ENCODE data around the gene RBM47.
A peak's percentile ranks its signal among the peaks of the same experiment; 100 is the strongest.

Gene RBM47

GRCh38 chr4:40585201-40585799 is 44.4 kb downstream of the RBM47 start:
- peak; percentile 43 for DNase-seq (ENCODE audit: low read depth)
- H3K4me3 ChIP-seq (ENCODE audit: low read length): no peak overlapping the region
- no peak for TF ChIP-seq CTCF (IDR thresholded peaks at IDR 0.05; ENCODE audit: insufficient read depth, low read depth, low read length, missing control alignments)

DNA sequence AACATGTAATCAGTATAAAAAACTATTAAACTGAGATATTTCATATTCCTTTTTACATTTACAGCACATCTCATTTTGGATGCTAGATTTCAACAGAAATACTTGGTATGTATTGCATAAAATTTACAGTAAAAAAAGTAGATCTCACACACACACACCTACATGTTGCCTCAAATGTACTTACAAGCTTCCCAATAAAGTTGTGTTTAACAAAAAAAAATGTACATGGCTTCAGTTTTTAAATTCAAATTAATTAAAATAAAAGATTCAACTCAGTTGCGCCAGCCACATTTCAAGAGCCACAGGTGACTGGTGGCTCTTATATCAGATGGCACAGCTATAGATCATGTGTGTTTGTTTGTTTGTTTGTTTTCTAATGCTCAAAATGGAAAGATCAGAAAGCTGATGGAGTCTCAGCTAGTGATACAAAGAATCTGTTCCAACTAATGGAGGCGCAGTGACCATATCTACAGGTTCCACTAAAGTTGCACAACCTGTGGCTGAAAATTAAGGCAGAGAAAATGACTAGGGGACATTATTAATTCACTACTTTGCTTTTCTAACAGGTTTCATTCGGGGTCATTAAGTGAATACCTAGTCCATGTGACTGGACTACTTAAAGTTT is 45.0 kb downstream of the RBM47 start:
- no peak for TF ChIP-seq CTCF (IDR thresholded peaks at IDR 0.05; ENCODE audit: insufficient read depth, low read depth, low read length, missing control alignments)
- no peak for DNase-seq (ENCODE audit: low read depth)
- H3K4me3 ChIP-seq (ENCODE audit: low read length): no peak overlapping the region

DNA sequence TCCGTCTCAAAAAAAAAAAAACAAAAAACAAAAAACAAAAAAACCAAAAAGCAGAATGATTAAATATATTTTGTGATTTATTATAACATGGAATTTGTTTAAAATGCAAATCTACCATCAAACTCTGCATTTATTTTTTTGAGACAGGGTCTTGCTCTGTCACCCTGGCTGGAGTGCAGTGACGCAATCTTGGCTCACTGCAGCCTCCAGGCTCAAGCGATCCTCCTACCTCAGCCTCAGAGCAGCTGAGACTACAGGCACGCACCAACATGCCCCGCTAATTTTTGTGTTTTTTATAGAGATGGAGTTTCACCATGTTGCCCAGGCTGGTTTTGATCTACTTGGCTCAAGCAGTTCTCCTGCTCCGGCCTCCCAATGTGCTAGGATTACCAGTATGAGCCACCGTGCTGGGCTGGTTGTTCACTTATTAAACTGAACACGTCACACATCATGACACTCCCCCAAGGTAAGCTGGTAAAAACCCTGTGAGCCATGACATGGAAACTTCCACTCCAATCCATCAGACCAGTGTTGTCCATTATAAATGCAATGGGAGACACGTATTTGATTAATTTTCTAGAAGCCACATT is 45.7 kb downstream of the RBM47 start:
- TF ChIP-seq CTCF (IDR thresholded peaks at IDR 0.05; ENCODE audit: insufficient read depth, low read depth, low read length, missing control alignments): no peak
- no peak for DNase-seq (ENCODE audit: low read depth)
- no peak overlapping the region for H3K4me3 ChIP-seq (ENCODE audit: low read length)

DNA sequence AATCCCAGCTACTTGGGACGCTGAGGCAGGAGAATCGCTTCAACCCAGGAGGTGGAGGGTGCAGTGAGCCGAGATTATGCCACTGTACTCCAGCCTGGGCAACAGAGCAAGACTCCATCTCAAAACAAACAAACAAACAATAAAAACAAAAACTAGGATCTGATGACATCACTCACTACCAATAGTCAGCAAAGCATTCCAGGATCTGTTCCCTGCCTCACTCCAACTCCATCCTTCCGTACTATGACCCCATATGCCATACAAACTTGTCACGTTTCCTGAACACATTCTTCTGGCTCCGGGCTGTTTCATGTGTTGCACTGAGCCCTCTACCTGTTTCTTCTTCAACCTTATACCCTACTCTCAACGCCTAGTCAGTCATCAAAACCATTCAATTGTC is 47.3 kb downstream of the RBM47 start:
- no peak for DNase-seq (ENCODE audit: low read depth)
- no peak for TF ChIP-seq CTCF (IDR thresholded peaks at IDR 0.05; ENCODE audit: insufficient read depth, low read depth, low read length, missing control alignments)
- H3K4me3 ChIP-seq (ENCODE audit: low read length): no peak overlapping the region

DNA sequence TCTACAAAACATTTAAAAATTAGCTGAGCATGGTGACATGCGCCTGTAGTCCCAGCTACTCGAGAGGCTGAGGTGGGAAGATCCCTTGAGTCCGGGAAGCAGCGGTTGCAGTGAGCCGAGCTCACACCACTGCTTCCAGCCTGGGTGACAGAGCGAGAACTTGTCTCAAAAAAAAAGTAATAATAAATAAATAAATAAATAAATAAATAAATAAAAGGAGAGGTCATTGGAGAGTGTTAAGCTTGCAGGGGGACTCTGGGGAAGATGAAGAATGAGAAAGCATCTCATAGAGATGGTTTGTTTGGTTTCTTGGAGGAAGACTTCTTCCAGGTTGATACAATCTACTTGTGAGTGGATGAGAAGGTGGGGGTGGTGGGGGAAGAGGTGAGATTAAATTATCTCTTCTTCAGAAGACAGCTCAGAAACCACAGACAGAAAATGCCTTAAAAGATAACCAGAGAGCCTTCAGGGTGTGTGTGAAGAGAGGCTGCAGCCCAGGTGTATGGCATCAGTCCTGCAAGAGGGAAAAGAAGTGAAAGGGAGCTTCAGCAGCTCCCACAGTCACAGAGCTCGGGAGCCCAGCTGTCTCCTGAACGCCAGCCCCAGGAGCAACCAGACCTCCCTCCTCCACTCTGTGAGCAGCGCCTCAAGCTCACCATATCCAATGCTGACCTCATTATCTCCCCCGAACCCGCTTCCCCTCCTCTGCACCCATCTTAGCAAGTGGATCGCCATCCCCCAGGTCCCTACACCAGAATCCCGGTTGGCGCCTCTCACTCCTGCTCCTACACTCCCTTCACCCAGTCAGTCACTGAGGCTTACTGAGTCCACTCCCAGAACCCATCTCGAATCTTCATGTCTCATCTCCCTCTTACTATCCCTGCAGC is 48.2 kb downstream of the RBM47 start:
- no peak for DNase-seq (ENCODE audit: low read depth)
- H3K4me3 ChIP-seq (ENCODE audit: low read length): no peak overlapping the region
- no peak for TF ChIP-seq CTCF (IDR thresholded peaks at IDR 0.05; ENCODE audit: insufficient read depth, low read depth, low read length, missing control alignments)

GRCh38 chr4:40579983-40580382 is 49.7 kb downstream of the RBM47 start:
- H3K4me3 ChIP-seq (ENCODE audit: low read length): no peak overlapping the region
- TF ChIP-seq CTCF (IDR thresholded peaks at IDR 0.05; ENCODE audit: insufficient read depth, low read depth, low read length, missing control alignments): no peak
- peak; percentile 92 for DNase-seq (ENCODE audit: low read depth)

Data from epithelial cell of esophagus (primary cell).